ENCODE results near the gene SMIM45.

Gene SMIM45

DNA sequence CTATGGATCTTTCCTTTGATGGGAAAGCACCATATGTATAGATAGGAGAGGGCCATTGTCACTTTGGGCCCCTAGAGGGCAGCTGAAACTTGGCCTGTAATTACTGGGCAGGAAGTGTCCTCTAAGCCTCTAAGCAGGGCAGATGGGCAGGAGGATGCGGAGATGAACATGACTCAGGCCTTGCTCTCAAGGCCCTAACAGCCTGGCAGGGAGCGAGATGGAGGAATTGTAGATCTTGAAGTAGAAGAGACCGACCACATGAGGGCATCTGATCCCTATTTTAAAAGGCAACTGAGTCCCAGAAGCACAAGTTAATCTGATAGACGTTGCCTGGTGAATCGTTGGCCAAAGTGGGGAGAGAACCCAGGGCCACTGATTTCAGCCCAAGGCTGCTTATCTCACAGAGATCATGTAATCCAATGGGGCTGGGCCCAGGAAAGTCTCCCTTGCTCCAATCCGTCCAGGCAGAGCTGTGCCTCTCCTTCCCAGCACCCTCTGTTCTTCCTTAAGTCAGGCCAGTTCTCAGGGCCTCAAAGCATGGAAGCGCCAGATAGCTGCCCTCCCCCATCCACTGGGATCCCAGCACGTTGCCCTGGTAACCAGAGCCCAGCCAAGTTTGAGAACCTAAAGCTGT is 14.8 kb downstream of the SMIM45 start:
- peak; percentile 93 for DNase-seq (ENCODE audit: low read depth)
- H3K4me3 ChIP-seq (ENCODE audit: low read length), result no peak overlapping the region
- TF ChIP-seq, protein P1, sequence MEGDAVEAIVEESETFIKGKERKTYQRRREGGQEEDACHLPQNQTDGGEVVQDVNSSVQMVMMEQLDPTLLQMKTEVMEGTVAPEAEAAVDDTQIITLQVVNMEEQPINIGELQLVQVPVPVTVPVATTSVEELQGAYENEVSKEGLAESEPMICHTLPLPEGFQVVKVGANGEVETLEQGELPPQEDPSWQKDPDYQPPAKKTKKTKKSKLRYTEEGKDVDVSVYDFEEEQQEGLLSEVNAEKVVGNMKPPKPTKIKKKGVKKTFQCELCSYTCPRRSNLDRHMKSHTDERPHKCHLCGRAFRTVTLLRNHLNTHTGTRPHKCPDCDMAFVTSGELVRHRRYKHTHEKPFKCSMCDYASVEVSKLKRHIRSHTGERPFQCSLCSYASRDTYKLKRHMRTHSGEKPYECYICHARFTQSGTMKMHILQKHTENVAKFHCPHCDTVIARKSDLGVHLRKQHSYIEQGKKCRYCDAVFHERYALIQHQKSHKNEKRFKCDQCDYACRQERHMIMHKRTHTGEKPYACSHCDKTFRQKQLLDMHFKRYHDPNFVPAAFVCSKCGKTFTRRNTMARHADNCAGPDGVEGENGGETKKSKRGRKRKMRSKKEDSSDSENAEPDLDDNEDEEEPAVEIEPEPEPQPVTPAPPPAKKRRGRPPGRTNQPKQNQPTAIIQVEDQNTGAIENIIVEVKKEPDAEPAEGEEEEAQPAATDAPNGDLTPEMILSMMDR (conservative IDR thresholded peaks at IDR 0.05; ENCODE audit: low read length), result peak; percentile 58; the same call in 1 of the 2 replicates

DNA sequence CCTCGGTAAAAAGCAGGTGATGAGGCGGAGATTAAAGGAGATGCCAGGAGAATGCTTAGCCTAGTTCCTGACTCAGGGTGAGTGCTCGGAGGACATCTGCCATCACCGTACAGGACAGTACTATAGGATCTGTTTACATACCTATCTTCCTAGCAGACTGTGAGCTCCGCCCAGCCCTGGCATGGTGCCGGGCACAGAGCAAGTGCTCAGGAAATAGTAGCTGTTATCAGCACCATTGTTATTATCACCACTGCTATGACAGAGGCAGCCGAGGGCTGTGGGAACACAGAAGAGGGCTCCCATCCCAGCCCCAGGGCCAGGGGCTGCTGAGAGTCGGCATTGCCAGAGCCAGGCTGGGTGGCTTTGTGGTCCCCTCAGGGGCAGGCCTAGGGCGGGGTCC is 16.7 kb downstream of the SMIM45 start:
- DNase-seq (ENCODE audit: low read depth), result no peak
- no peak overlapping the region for H3K4me3 ChIP-seq (ENCODE audit: low read length)
- TF ChIP-seq, protein P1 (conservative IDR thresholded peaks at IDR 0.05; ENCODE audit: low read length), result no peak

DNA sequence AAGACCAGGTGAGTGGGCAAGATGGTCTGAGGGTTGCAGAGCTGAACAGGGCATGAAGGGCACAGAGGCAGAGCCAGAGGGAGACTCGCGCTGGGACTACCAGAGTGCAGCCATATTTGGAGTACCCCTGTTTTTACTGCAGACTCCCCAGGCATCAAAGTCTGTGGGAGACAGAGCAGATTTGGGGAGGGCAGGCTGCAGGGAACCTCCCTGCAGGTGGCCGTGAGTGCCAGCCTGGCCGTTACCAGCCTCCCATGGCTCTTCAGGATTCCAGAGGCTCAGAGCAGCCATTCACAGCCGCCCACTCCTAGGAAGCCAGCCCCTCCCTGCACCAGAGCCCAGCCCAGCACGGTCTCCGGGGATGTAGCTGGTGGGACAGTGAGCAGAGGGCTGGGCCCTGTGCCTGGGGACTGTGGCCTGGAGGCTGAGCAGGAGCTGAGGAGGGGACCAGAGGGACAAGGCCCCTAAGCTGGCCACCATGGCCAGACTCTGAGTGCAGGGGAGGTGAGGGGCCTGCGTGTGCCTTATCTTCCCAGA is 17.2 kb downstream of the SMIM45 start, which contains the start of gene SEPTIN3:
Gene SEPTIN3, plus strand, starts transcription at position 334 of the 537 bp plus-strand sequence. CDS start 2,050 bp downstream, outside the sequence.
- DNase-seq (ENCODE audit: low read depth), result no peak
- no peak within 1 kb of the TSS for H3K4me3 ChIP-seq (ENCODE audit: low read length)
- TF ChIP-seq, protein P1 (conservative IDR thresholded peaks at IDR 0.05; ENCODE audit: low read length), result no peak

DNA sequence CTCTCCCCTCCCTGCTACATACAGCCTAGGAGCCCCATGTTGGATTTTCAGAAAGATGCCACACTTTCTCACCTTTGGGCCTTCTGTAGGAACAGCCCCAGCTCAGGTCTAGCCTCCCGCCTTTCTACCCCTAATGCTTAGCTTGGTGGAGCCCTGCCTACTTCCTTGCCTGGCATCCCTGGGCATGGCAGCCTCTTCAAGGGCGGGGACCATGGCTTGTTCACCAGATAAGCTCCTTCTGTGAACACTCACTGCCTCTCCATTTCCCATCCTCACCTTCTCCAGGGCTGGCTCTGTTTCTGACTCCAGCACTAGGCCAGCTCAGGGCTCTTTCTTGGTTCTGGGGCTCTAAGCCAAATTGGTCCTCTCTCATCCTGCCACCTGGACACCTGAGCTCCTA is 18.7 kb downstream of the SMIM45 start:
- no peak for DNase-seq (ENCODE audit: low read depth)
- TF ChIP-seq, protein P1 (conservative IDR thresholded peaks at IDR 0.05; ENCODE audit: low read length), result no peak
- no peak overlapping the region for H3K4me3 ChIP-seq (ENCODE audit: low read length)

DNA sequence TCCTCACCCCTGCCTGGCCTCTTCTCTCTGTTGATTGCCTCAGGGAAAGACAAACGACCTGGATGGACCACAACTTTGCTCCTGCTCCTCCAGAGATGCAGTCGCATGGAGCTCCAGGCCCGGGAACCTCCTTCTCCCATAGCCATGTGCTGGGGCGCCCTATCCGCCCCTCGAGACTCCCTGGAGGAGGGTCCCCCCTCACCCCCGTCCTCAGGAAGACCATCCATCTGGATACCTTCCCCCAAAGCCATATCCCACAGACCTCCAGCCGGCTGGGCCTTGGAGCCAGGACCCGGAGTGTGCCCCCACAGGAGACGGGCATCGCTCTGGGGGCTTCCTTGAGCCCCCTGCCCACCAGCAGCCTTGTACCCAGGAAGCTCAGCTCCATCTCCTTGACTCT is 19.5 kb downstream of the SMIM45 start:
- TF ChIP-seq, protein P1 (conservative IDR thresholded peaks at IDR 0.05; ENCODE audit: low read length), result no peak
- no peak overlapping the region for H3K4me3 ChIP-seq (ENCODE audit: low read length)
- no peak for DNase-seq (ENCODE audit: low read depth)

DNA sequence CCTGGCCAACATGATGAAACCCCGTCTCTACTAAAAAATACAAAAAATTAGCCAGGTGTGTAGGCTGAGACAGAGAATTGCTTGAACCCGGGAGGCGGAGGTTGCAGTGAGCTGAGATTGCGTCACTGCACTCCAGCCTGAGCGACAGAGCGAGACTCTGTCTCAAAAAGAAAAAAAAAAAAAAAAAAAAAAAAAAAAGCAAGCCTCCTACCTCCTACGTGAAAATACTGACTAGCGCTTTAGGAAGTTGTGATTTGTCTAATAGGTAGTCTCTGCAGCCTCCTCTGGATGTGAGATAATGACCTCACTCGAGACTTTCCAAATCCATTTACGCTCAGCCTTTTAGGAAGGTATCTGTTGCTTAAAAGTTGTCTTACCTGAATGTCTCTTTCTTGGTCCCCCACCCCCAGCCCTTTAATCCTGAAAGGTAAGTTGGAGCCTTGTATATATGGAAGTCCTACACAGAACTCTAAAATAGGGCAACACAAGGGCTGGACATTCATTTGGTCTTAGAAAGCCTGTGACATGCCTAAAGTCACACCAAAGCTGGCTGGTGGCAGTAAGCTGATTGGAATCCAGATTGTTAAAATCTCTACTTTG is 22.8 kb downstream of the SMIM45 start:
- TF ChIP-seq, protein P1 (conservative IDR thresholded peaks at IDR 0.05; ENCODE audit: low read length), result no peak
- no peak overlapping the region for H3K4me3 ChIP-seq (ENCODE audit: low read length)
- no peak for DNase-seq (ENCODE audit: low read depth)
